Endothelial cell of umbilical vein (primary cell): ENCODE results near the gene B3GNT9. TPM values are rescaled to one million over a fixed set of nuclear protein-coding genes. Genes with fewer than 3 reads are reported as not detected.

ENCODE experiments used
- BruUV-seq: library from RNA; stranded (reverse); fragments of 400-500 nt; replicated peaks from 2 replicates; lab custom pipeline; 2021; lab: Mats Ljungman, UMichigan
- CTCF ChIA-PET: fragments of 300-600, 350-600 bp; sonication (Branson Sonifier 250); formaldehyde crosslinking; loops from one replicate; lab custom pipeline; 2021; ENCODE audit warnings: antibody characterized with exemption, inconsistent platforms; lab: Charles Lee
- POLR2A ChIA-PET: fragments of 300-600, 350-600 bp; sonication (Branson Sonifier 250); formaldehyde crosslinking; loops from one replicate; lab custom pipeline; 2021; ENCODE audit warnings: antibody characterized with exemption, inconsistent platforms; lab: Charles Lee
- DNase-seq: peaks from one replicate; pipeline ENCODE4 v3.0.0-alpha.2; 2011; ENCODE audit warnings: low read depth, low spot score
- FAIRE-seq: peaks from 2 replicates; lab custom pipeline; 2011; peaks lifted over from hg19 to GRCh38; lab: Jason Lieb, UNC
- H2AFZ ChIP-seq: 2 replicates; pipeline ENCODE4 v1.6.0; 2012; ENCODE audit warnings: low read depth, low read length, control low read depth, inconsistent platforms
- H3K27ac ChIP-seq: 2 replicates; pipeline ENCODE4 v1.5.1; 2011; ENCODE audit warnings: low read depth, mild to moderate bottlenecking, control low read depth, low read length, moderate library complexity; ENCODE audit not compliant: insufficient read depth
- H3K27me3 ChIP-seq, 2 experiments: 2 replicates each; pipeline versions ENCODE4 v1.6.0 to v1.6.1; 2011; ENCODE audit warnings: low read length in 2 of 2, mixed read lengths in 1 of 2; ENCODE audit not compliant: control insufficient read depth in 2 of 2, insufficient read depth in 2 of 2
- H3K36me3 ChIP-seq, 2 experiments: 2 replicates in 1 of 2; 3 replicates in 1 of 2; pipeline ENCODE4 v1.5.1; 2011; ENCODE audit warnings: low read length in 2 of 2, mild to moderate bottlenecking in 1 of 2, moderate library complexity in 1 of 2; ENCODE audit not compliant: control insufficient read depth in 2 of 2, insufficient read depth in 2 of 2; ENCODE audit errors: extremely low read depth in 1 of 2
- H3K4me1 ChIP-seq: 3 replicates; pipeline ENCODE4 v1.5.1; 2011; ENCODE audit warnings: mild to moderate bottlenecking, low read length; ENCODE audit not compliant: control insufficient read depth, insufficient read depth; ENCODE audit errors: extremely low read depth
- H3K4me2 ChIP-seq: 2 replicates; pipeline ENCODE4 v1.6.1; 2011; ENCODE audit warnings: low read length, control low read depth, mixed read lengths; ENCODE audit not compliant: insufficient read depth
- H3K4me3 ChIP-seq, 3 experiments: fragments of 200-600 bp in 1 of 3; sonication (generic), shearing (Covaris generic) in 1 of 3; replicated peaks in 1 of 3; 2 replicates each; pipeline ENCODE4 v1.5.1; 2011 to 2016; ENCODE audit warnings: control low read depth in 3 of 3, low read length in 3 of 3, mild to moderate bottlenecking in 2 of 3, inconsistent platforms in 1 of 3, low read depth in 1 of 3, moderate library complexity in 1 of 3; ENCODE audit not compliant: insufficient read depth in 1 of 3
- H3K79me2 ChIP-seq: 2 replicates; pipeline ENCODE4 v1.6.0; 2012; ENCODE audit warnings: low read length, inconsistent platforms; ENCODE audit not compliant: control insufficient read depth, insufficient read depth
- H3K9ac ChIP-seq: replicated peaks from 2 replicates; pipeline ENCODE3; 2011; ENCODE audit warnings: low read length, control low read depth; ENCODE audit not compliant: insufficient read depth; ENCODE audit errors: extremely low read depth
- H3K9me1 ChIP-seq: replicated peaks from 3 replicates; pipeline ENCODE4 v1.6.0; 2011; ENCODE audit warnings: mild to moderate bottlenecking, low read length; ENCODE audit not compliant: control insufficient read depth, insufficient read depth; ENCODE audit errors: extremely low read depth
- H3K9me3 ChIP-seq: replicated peaks from 2 replicates; pipeline ENCODE4 v1.5.1; 2012; ENCODE audit warnings: low read length, inconsistent platforms; ENCODE audit not compliant: control insufficient read depth, insufficient read depth
- H4K20me1 ChIP-seq: replicated peaks from 2 replicates; pipeline ENCODE3; 2011; ENCODE audit warnings: mild to moderate bottlenecking, low read length; ENCODE audit not compliant: control insufficient read depth, insufficient read depth; ENCODE audit errors: extremely low read depth
- CTCF ChIP-seq, 2 donors: IDR thresholded peaks; 1 replicate in 1 of 2; 2 replicates in 1 of 2; pipeline ENCODE4 v1.5.1; 2011; ENCODE audit warnings: low read length in 2 of 2, mild to moderate bottlenecking in 2 of 2, moderate library complexity in 2 of 2, control low read depth in 1 of 2, inconsistent platforms in 1 of 2, low read depth in 1 of 2; ENCODE audit not compliant: insufficient read depth in 1 of 2; ENCODE audit errors: extremely low read depth in 1 of 2
- EZH2 ChIP-seq: IDR thresholded peaks from 2 replicates; pipeline ENCODE4 v1.6.1; 2012; ENCODE audit warnings: borderline replicate concordance, low read depth, mild to moderate bottlenecking, moderate library complexity, low read length, inconsistent platforms; ENCODE audit not compliant: severe bottlenecking
- FOS ChIP-seq: IDR thresholded peaks from 2 replicates; pipeline ENCODE4 v1.6.1; 2011; ENCODE audit warnings: mild to moderate bottlenecking, low read length, moderate library complexity, borderline replicate concordance; ENCODE audit not compliant: insufficient read depth
- GATA2 ChIP-seq: IDR thresholded peaks from 2 replicates; pipeline ENCODE4 v1.7.0; 2011; ENCODE audit warnings: low read depth, mild to moderate bottlenecking, moderate library complexity, mixed read lengths, low read length; ENCODE audit not compliant: insufficient read length, insufficient read depth
- JUN ChIP-seq: IDR thresholded peaks from 2 replicates; pipeline ENCODE4 v1.6.1; 2011; ENCODE audit warnings: borderline replicate concordance, low read depth; ENCODE audit not compliant: insufficient read length, insufficient read depth
- MAX ChIP-seq: IDR thresholded peaks from 2 replicates; pipeline ENCODE4 v1.6.1; 2011; ENCODE audit not compliant: insufficient read depth, insufficient read length
- MYC ChIP-seq: IDR thresholded peaks from one replicate; pipeline ENCODE4 v1.6.1; 2011; ENCODE audit warnings: mild to moderate bottlenecking, low read depth, low read length
- POLR2A ChIP-seq: IDR thresholded peaks from 2 replicates; pipeline ENCODE4 v1.6.1; 2012; ENCODE audit warnings: low read depth, mild to moderate bottlenecking, control low read depth, low read length
- POLR2AphosphoS5 ChIP-seq: IDR thresholded peaks from 2 replicates; pipeline ENCODE4 v1.6.1; 2012; ENCODE audit warnings: low read depth, mild to moderate bottlenecking, control low read depth, low read length, moderate library complexity; ENCODE audit not compliant: insufficient read depth
- dilution Hi-C: fragments of 300-500 bp; cut with MboI; formaldehyde crosslinking; loops from one replicate; pipeline ENCODE4 v1.15.0; 2019; ENCODE audit warnings: low sequenced_read_pairs; ENCODE audit not compliant: extremely low pct_ligation_motif_present
- intact Hi-C: fragments of 100-400 bp; cut with micrococcal nuclease; formaldehyde crosslinking; loops from one replicate; pipeline ENCODE4 v1.10.0; 2022
- polyA plus RNA-seq, 4 experiments: library from polyadenylated mRNA; depleted of rRNA in 3 of 4; stranded (reverse) in 3 of 4; unstranded in 1 of 4; fragments of >200 nt; gene quantifications; 2 replicates each; pipeline versions ENCODE4 v1.2.1 to v1.2.3, GENCODE V29; 2011 to 2012; ENCODE audit warnings: missing spikeins in 1 of 4
- total RNA-seq: library from RNA; stranded (reverse); gene quantifications from 2 replicates; pipeline ENCODE4 v1.2.3, GENCODE V29; 2021

B3GNT9 gene
- total and polyA plus RNA-seq, 2 donors (not counting 3 experiments of a cell fraction or from before 2014, with no cell fraction given), result 4.0 to 6.4 TPM

GRCh38 chr16:67129422-67129821 is 21.4 kb downstream of the B3GNT9 start:
- no peak for FAIRE-seq
- BruUV-seq, result no TSS peak

More at GRCh38 chr16:67129422-67129821, 21.4 kb downstream of the B3GNT9 start:
- Histone ChIP-seq H3K9me1 (no peaks in the 10 kb centered on the region), H3K36me3 (peaks cover 2 to 7% of the 10 kb centered on the region in 2 experiments), H3K27ac (no peak overlapping the region), H3K27me3 (no peaks in the 10 kb centered on the region), H2AFZ (no peak overlapping the region), H3K4me2 (no peak overlapping the region), H3K4me3 (no peak overlapping the region), H4K20me1 (no peaks in the 10 kb centered on the region), H3K9me3 (no peaks in the 10 kb centered on the region), H3K79me2 (no peaks in the 10 kb centered on the region), H3K9ac (no peak overlapping the region), H3K4me1 (no peaks in the 10 kb centered on the region)
- intact Hi-C loops, result no loop called here
- dilution Hi-C loops, result no loop called here
- TF ChIP-seq EZH2 (no peak), JUN (no peak), POLR2AphosphoS5 (no peak), POLR2A (no peak), MAX (no peak), GATA2 (no peak), MYC (no peak), FOS (no peak), CTCF (IDR thresholded peaks at IDR 0.05; ENCODE audit: extremely low read depth in 1 of 2, insufficient read depth in 1 of 2, low read depth in 1 of 2, low read length in 2 of 2) (no peak)
- ChIA-PET CTCF (interaction anchor here (0.9 to 1.8 kb wide), 4 partner anchors 9 to 56 kb away, joined by 3 to 11 read pairs (median 4); no protein-coding TSS in a partner anchor), POLR2A (no interaction called here)
- DNase-seq, result no peak
